Pons (tissue), 1 donor: ENCODE results near the gene KAZN.
"Not testable (repeated sequence)": the region's sequence is repeated elsewhere in the genome, so short reads cannot be mapped to it uniquely, and the experiment has no call there.

Experiments
- DNase-seq: peaks from one replicate; pipeline ENCODE4 v3.0.0-alpha.2; 2016; ENCODE audit warnings: low spot score

Gene KAZN

DNA sequence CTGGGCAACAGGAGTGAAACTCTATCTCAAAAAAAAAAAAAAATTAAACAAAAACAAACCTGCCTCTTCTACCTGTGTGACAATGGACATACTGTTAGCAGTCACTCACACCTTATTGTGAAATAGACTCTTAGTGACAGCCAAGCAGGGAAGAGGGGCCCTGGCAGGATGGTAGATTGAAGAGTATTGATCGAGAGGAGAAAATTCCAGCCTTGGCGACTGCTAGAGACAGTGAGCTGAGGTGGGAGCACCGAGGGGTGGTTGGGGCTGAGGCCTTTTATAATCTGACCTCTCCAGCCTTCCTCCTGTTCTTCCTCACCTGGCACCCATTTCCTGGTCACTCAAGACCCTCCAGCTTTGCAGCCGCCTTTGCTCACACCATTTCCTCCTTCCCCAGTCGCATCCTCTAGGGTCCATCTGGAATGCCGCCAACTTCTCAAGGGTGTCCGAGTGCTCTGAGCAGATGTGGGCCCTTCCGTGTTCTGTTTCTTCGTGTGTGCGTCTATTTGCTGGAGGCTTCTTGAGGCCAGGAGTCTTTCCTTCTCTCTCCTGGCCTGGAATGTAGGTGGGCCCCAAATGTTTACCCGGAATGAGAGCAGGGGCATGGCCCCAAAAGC is 358.2 kb downstream of the KAZN start:
- no peak for DNase-seq

DNA sequence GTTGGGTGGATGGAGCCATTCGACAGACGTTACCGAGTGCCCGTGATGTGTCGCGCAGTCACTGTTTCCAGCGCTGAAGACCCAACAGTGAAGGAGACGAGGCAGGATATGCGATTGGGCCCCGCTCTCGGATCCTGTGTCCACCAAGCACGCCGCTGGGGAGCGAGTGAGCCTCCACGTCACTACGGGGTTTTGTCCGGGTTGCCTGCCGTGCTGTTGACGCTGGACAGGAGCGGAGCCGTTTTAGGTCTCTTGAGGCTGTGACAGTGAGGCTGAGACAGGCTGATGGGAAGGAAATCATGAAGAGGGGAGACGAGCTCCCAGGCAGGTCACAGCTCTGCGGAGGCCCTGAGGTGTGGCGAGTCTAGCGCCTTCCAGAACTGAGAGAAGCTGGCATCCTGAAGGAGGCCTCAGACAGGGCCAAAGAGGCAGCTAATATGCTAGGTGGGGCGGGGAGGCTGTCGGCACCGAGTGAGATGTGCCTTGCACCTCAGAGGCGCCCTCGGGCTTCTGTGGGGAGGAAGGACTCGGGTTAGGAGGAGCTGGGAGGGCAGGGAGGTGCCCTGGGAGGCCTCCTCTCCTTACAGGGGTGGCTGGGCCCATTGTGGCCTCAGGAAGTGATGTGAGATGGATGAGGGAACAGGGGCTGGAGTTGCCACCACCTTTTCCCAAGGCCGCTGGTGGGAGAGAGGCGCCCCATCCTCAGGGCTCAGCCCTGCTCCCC is 359.1 kb downstream of the KAZN start:
- DNase-seq: no peak

DNA sequence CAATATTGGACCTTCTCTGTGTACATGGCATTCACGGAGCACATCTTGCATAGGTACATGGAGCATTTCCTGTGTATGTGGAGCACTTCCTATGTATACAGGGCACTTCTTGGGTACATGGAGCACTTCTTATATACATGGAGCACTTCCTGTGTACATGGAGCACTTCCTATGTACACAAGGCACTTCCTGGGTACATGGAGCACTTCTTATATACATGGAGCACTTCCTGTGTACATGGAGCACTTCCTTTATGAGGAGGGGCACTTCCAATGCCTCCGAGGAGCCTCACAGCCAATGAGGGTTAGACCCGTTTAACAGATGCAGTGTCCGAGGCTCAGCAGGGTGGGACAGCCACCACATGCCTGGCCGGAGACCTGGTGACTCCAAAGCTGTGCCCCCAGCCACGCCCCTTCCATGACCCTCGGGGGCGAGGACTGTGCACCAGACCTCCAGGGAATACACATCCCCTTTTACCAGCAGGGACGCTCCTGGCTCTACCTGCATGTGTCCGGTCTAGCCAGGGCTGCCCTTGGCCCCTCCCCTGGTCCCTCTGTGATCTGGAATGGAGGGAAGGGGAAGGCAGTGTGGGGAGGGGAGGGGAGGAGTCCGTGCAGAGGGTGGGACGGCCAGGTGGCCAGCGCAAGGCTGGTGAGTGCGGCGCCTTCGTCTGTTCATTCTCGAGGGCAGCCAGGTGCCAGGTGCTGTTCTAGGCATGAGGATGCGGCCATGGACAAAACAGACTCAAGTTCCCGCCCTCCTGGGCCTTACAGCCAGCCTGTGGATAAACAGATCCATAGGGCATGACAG is 360.0 kb downstream of the KAZN start:
- no peak for DNase-seq

DNA sequence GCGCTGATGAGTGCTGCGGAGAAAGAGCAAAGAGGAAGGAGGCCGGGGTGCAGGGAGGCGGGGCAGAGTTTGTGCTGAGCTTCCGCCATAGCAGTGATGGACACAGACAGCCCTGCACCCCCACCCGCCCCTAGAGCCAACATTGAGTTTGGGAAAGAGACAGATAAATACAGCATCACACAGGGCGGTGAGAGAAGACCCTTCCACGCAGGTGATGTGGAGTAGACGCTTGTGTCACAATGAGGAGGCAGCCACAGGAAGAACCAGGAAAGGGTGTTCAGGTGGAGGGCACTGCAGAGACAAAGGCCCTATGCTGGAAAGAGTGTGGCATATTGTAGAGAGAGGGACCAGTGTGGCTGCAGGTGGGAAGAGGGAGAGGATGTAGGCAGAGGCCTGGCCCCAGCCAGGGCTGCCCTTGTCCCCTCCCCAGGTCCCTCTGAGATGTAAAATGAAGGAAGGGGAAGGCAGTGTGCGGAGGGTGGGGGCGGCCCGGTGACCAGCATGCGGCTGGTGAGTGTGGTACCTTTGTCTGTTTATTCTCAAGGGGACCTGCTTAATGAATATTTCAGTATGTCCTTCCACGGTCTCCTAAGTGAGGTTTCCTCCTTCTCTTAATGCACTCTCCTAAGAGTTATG is 360.7 kb downstream of the KAZN start:
- no peak for DNase-seq

DNA sequence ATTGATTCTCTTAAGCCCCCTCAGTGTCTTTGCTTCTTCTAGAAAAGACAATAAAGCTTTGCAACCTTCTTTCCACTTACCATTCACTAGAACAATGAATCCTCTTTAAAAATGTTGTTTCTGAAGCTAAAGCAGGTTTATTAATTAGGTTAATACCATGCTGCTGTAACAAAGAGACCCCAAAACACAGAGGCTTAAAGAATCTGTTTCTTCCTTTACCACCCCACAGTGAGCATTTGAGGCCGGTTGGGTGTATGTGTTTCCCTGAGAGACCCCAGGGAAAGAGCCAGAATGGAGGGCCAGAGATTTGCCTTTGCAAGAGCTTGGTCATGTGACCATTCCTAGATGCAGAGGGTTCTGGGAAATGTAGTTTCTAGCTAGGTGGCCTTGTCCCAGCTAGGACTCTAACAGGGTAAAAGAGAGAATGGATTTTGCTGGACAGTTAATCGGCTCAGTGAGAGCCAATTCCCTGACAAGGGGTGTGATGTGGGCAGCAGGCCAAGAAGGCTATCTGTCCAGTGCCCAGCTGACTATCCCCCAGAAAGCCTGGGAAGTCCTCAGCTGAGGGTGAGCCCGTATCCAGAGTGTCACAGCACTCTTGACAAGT is 363.3 kb downstream of the KAZN start:
- DNase-seq: no peak

DNA sequence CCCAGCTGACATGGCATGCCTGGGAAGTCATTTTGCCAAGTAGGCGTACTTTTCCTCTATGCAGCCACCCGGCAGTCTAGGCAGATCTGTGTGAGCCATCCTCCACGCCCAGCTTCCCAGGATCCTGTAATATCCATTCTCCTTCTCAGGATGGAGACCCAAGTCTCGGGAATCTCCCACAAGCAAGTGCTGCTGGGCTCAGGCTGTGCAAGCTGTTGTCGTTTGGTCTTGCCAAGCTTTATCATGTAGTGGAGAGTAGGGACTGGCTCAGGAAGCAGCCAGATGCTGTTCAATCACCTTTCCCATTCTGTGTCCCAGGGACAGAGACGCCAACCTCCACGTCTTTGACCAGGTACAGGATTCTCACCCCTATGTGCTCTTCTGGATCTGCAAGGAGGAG is 363.9 kb downstream of the KAZN start:
- DNase-seq: no peak

DNA sequence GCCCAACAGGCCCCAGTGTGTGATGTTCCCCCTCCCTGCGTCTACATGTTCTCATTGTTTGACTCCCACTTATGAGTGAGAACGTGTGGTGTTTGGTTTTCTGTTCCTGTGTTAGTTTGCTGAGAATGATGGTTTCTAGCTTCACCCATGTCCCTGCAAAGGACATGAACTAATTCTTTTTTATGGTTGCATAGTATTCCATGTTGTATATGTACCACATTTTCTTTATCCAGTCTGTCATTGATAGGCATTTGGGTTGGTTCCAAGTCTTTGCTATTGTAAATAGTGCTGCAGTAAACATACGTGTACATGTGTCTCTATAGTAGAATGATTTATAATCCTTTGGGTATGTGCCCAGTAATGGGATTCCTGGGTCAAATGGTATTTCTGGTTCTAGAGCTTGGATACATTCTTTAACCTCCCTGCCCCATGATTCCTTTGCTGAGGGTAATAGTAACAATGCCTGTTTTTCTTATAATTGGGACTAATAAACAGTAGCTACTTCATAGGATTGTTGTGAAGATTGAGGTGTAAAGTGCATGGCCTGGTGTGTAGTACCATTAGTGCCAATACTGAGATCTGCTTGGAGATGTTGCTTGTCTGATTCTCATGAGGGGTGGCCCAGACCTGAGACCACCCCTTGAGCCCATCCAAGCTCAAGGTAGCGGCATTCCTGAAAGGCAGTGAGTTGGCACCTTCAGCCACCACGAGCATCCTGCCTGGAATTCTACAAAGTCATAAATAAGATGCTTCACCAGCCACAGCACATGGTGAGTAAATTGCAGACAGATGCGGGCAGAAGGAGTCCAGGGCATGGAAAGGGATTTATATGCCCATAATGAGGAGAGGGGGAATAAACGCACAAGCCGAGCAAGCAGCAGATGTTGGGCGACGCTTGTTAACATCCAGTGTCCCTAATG is 365.6 kb downstream of the KAZN start:
- not testable (repeated sequence) for DNase-seq

DNA sequence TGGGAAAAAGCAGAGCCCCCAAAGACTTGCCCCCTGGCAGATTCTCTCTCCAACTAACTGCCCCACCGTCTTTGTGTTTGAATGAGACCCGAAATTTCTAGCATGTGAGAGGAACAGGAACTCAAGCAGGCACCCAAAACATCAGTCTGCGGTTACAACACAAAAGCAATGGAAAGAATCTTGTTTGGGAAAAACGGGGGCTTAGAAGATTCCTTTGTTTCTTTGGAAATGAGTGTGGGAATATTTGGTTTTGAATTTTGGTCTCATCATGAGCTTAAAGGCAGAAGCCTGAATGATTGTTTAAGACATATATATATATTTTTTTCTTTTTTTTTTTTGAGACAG is 366.2 kb downstream of the KAZN start:
- DNase-seq: no peak

DNA sequence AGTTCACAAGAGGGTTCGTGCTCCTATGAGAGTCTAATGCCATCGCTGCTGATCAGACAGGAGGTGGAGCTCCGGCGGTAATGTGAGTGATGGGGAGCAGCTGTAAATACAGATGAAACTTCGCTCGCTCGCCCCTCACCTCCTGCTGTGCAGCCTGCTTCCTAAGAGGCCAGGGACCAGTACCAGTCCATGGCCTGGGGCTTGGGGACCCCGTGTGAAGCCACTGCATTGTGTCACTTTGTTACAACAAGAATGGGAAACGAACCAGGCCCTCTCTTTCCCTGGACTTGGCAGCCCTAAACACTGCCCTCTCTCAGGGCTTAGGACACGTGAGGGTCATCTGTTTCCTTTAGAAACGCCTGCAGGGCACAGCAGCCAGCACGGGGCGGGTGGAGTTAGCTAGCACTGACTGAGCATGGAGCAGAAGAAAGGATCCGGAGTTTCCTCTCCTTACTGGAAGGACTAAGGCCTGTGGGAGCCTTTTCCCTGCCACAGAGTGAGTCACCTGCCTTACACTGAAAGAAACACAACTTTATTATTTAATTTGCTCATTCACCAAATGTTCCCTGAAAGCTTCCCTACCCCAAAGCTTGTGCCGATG is 369.9 kb downstream of the KAZN start:
- peak; percentile 89 for DNase-seq

DNA sequence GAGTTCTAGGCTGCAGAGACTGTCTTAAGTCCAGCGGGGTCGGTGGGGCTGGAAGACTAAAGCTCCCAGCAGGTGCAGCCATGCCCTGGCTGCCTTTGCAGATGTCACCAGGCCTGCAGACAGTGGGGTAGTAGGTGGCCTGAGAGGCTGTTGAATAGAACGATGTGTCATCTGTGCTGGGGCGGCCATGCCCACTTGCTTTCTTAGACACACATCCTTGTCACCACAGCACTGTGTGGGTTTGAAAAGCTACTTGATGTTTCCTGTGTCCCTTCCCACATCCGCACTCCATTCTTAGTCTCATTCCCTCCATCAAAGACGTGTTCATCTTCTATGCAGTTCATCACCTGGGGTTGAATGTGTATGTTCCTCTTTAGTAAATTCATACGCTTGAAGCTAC is 370.5 kb downstream of the KAZN start:
- no peak for DNase-seq

DNA sequence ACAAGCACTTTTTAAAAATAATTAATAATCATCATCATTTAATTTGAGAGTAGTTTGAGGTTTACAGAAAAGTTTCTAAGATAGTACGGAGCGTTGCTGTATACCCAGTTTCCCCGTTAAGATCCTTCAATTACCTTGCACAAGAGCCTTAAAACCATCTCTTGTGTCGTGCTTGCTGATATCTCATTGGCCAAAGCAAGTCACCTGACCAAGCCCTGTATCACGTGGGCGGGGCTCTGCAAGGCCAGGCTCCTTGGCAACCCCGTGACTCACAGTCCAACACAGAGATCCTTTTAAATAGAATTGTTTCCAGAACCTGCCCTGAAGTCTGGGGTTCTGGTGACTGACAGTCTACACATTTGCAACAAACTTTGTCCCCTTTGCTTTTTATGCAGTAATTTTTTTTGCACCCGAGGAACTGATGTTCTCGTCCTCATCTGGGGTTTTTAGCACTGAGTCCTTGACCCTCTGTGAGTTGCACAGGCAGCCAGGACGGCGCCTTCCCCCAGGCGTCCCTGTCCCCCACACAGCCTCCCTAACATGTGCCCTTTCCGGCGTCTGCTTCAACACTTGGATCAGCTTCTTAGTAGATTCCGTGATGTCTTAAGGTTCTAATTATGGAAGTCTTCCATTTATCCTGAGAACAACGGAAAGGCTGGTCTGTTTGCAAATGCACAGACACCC is 371.8 kb downstream of the KAZN start:
- DNase-seq: peak; percentile 44

DNA sequence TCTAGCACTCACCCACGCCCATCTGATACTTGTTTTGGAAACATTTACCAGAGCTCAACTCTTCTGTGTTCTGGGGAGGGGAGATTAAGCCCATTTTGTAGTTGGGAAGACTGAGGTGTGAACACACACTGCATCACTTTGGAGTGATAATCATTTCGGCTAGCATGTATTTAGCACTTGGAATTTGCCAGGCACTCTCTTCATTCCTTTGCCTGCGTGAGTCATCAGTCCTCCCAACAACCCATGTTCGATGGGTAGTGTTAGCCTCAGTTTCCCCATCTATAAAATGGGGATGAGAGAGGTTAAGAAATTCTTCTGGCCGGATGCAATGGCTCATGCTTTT is 372.3 kb downstream of the KAZN start:
- DNase-seq: no peak

DNA sequence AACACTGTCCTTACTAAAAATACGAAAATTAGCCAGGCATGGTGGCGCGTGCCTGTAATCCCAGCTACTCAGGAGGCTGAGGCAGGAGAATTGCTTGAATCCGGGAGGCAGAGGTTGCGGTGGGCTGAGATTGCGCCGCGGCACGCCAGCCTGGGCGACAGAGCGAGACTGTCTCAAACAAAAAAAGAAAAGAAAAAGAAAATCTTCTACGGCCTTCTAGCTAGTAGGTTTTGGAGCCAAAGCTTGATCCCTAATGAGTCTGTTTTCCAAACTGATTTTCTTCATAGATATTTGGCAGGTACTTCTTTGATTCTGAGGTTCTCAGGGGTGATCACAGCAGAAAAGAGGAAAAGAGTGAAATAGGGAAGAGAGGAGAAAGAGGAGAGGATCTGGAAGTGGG is 372.7 kb downstream of the KAZN start:
- DNase-seq: no peak

DNA sequence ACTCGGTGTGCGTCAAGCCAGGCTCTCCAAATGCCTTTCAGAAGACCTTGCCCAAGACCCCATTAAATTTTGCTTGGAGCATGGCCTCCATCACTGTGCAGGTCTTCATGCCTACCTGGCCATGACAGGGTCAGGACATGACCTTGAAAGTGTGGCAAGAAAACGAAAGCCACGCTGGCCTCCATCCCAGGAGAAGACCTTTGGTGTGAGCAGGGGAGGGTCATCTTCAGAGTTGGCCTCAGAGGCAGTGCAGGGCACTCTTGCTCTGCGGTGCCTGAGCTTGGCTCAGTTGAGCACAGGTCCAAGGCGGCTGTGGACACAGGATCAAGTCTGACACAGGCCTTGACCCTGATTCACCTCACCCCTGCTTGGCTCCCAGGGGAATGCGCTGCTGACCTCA is 373.6 kb downstream of the KAZN start:
- no peak for DNase-seq

DNA sequence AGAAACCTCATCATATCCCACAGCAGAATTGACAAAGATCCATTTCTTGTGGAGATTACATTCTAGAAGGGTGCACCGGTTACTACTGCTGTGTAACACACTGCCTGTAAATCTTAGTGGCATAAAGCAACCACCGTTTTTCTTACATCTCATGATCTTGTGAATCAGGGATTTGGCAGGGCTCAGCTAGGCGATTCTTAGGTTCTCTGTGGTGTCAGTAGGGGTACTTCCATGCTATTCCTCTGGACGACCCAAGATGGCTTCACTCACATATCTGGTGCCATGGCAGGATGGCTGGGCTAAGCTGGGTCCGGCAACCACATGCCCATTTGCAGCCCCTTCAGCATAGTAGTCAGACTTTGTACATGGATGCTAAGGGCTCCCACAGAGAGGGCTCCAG is 375.3 kb downstream of the KAZN start:
- no peak for DNase-seq

DNA sequence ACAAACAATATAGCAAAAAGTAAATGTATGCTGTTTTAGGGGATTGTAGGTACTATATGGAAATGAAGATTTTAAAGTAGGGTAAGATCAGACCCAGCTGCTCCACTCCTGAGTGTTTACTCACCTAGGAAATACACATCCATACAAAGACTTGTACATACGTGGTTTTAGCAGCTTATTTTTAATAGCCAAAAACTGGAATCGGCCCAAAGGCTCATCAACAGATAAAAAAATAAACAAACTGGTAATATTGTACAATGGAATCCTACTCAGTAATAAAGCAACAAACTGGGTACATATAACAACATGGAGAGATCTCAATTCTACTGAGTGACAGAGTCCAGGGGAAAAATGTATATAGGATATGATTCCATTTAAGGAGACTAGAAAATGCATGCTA is 375.9 kb downstream of the KAZN start:
- no peak for DNase-seq

DNA sequence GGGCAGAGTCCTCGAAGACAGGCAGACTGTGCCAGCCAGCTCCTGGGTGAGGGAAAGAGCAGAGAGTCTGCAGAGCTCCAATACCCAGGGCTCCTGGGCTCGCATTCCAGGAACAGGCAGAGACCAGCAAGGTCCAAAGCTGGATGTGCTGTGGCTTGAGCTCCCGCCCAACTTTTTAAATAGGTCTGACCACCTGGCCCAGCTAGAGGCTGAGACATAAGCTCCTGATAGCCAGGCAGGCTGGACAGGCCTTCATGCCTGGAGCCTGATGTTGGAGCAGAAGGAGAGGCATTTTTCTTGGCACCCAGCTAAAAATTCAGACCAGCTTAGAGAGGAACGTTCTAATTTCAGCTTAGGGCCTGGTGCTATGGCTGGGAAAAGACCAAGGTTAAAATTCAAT is 376.6 kb downstream of the KAZN start:
- DNase-seq: no peak

DNA sequence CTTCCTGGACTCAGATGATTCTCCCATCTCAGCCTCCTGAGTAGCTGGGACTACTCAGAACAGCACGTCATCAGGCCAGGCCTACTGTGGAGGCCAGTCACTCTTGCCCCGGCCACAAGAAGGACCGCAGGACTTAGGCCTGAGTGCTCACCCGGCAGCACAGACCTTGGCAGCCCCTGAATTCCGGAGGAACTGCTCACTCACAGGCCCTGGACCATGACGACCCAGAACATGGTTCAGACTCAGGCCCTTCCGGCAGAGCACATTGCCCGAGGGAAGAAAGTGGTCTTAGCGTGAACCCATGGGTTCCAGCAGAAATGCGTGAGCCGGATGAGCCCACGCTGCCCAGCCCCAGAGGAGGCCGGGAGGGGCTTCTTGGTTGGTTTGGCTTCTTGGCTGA is 377.8 kb downstream of the KAZN start:
- no peak for DNase-seq

DNA sequence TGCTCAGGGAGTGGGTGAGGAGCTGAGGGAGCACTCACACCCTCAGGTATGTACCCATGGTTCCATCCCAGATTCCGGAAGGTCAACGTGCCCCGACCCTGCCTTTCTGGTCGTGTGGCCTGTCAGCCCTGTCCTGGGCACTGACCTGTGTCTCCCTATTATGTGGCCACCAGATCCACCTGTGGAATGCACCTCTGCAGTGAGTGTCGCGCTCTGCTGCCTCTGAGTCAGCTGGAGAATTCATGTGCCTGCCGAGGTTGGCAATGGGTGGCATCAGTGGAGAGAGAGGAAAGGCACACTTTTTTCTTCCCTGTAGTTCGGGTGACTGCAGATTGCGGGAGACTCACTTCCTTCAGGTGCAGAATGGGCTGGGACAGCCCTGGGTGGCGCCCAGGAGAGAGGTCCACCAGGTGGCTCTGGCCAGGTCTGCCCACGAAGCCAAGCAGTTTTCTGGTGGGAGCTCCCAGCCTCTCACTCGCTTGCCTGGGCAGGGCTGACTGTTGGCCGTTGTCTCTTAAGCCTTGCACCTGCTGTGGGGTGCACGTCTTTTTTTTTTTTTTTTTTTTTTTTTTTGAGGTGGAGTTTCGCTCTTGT is 378.9 kb downstream of the KAZN start:
- no peak for DNase-seq

DNA sequence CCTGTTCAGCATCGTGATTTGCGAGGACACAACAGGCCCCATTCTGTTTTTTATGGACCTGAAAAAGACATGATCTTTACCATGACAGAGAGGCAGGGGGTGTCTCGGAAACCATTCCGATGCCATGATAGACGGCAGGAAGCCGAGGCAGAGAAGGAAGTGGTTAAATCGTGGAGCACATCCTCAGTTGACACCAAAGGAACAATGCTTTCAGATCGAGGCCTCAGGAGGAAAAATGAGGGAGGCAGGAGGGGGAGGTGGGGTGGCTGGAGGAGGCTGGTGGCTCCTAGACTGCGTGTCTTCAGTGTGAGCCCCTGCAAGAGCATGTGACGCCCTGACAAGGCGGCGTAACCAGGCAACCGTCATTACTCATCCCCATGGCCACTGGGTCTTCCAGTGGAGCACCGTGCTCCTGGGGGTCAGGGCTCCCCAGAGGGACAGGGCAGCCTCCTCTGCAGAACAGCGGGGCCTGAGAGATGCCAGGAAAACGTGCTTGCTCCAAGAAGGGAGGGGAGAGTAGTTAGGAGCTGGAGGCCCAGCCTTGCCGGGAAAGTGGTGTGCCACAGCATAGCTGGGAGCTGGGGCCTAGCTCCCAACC is 382.2 kb downstream of the KAZN start:
- DNase-seq: no peak
